Measurements from ENCODE around the gene LRP4.

LRP4 gene

GRCh38 chr11:46920755-46921154 is 2.4 kb upstream of the LRP4 start:
- DNase-seq: peak; percentile 38 to 57 (median 43)

- no peak for DNase-seq
Observed at GRCh38 chr11:46918788-46919513, 601 bp upstream of the LRP4 start.

GRCh38 chr11:46917762-46918082 is 628 bp downstream of the LRP4 start:
- DNase-seq: no peak

- no peak for DNase-seq
Observed at GRCh38 chr11:46917109-46917761, 1.1 kb downstream of the LRP4 start.

- peak; percentile 50 to 70 (median 64) for DNase-seq
Observed at GRCh38 chr11:46916286-46917108, 1.9 kb downstream of the LRP4 start.

GRCh38 chr11:46914910-46915309 is 3.4 kb downstream of the LRP4 start:
- no peak for DNase-seq

- DNase-seq: no peak
Observed at GRCh38 chr11:46914363-46914762, 4.0 kb downstream of the LRP4 start.

GRCh38 chr11:46913484-46913883 is 4.9 kb downstream of the LRP4 start:
- no peak for DNase-seq

- no peak for DNase-seq
Observed at GRCh38 chr11:46912526-46913150, 5.7 kb downstream of the LRP4 start.

- DNase-seq: no peak
Observed at GRCh38 chr11:46907606-46908005, 10.7 kb downstream of the LRP4 start.

- DNase-seq: no peak
Observed at GRCh38 chr11:46906609-46907041, 11.7 kb downstream of the LRP4 start.

- DNase-seq: no peak
Observed at GRCh38 chr11:46905806-46906205, 12.5 kb downstream of the LRP4 start.

- no peak for DNase-seq
Observed at GRCh38 chr11:46903846-46904245, 14.5 kb downstream of the LRP4 start.

- no peak for DNase-seq
Observed at GRCh38 chr11:46902694-46903093, 15.7 kb downstream of the LRP4 start.

- no peak for DNase-seq
Observed at GRCh38 chr11:46901156-46901555, 17.2 kb downstream of the LRP4 start.

GRCh38 chr11:46900091-46900746 is 18.1 kb downstream of the LRP4 start:
- no peak for DNase-seq

GRCh38 chr11:46899501-46900025 is 18.8 kb downstream of the LRP4 start:
- DNase-seq: no peak

GRCh38 chr11:46898396-46899095 is 19.8 kb downstream of the LRP4 start:
- DNase-seq: no peak

GRCh38 chr11:46896719-46897406 is 21.5 kb downstream of the LRP4 start:
- peak; percentile 71 to 84 (median 76) for DNase-seq

- DNase-seq: no peak
Observed at GRCh38 chr11:46895821-46896220, 22.5 kb downstream of the LRP4 start.

- no peak for DNase-seq
Observed at GRCh38 chr11:46894961-46895360, 23.4 kb downstream of the LRP4 start.

Measured in suppressor macrophage treated with lipopolysaccharide for 1 hour (primary cell).